Progenitor cell of endocrine pancreas (in vitro differentiated cells): Measurements from ENCODE around the gene FBXO45. TPM values are rescaled to one million over a fixed set of nuclear protein-coding genes. Genes with fewer than 3 reads are reported as not detected.
A peak's percentile ranks its signal among the peaks of the same experiment; 100 is the strongest.
"Not testable (repeated sequence)": the region's sequence is repeated elsewhere in the genome, so short reads cannot be mapped to it uniquely, and the experiment has no call there.

Source experiments
- DNase-seq: peaks from one replicate; pipeline ENCODE4 v3.0.0; 2021; ENCODE audit warnings: low spot score; ENCODE audit not compliant: unreplicated experiment
- H3K27ac Mint-ChIP-seq: 2 replicates; pipeline ENCODE4 v1.8.0; 2021; ENCODE audit warnings: mild to moderate bottlenecking, moderate library complexity, mixed read lengths
- H3K27me3 Mint-ChIP-seq: 2 replicates; pipeline ENCODE4 v1.8.0; 2021; ENCODE audit warnings: mixed read lengths
- H3K36me3 Mint-ChIP-seq: 2 replicates; pipeline ENCODE4 v1.8.0; 2022; ENCODE audit warnings: mixed read lengths; ENCODE audit not compliant: insufficient read depth
- H3K4me1 Mint-ChIP-seq: 2 replicates; pipeline ENCODE4 v1.8.0; 2021; ENCODE audit warnings: low read depth, mixed read lengths
- H3K4me3 Mint-ChIP-seq: 2 replicates; pipeline ENCODE4 v1.8.0; 2021; ENCODE audit warnings: low read depth, mild to moderate bottlenecking, moderate library complexity, mixed read lengths
- H3K9me3 Mint-ChIP-seq: 2 replicates; pipeline ENCODE4 v1.8.0; 2021; ENCODE audit warnings: low read depth, mixed read lengths
- CTCF ChIP-seq: fragments of 200-600 bp; sonication (generic); IDR thresholded peaks from one replicate; pipeline ENCODE4 v1.5.0; 2021; ENCODE audit warnings: antibody characterized with exemption, mild to moderate bottlenecking; ENCODE audit not compliant: unreplicated experiment
- long read RNA-seq: library from polyadenylated mRNA; unstranded; transcript quantifications from one replicate; pipeline ENCODE4 v2.0.0, GENCODE V29; 2020
- total RNA-seq: library from RNA; stranded (reverse); gene quantifications from 2 replicates; pipeline ENCODE4 v1.2.1, GENCODE V29; 2021

FBXO45 gene, protein sequence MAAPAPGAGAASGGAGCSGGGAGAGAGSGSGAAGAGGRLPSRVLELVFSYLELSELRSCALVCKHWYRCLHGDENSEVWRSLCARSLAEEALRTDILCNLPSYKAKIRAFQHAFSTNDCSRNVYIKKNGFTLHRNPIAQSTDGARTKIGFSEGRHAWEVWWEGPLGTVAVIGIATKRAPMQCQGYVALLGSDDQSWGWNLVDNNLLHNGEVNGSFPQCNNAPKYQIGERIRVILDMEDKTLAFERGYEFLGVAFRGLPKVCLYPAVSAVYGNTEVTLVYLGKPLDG
- total RNA-seq = 13.0 and 13.1 TPM in 2 replicates
- long read RNA-seq = 0 reads

DNA sequence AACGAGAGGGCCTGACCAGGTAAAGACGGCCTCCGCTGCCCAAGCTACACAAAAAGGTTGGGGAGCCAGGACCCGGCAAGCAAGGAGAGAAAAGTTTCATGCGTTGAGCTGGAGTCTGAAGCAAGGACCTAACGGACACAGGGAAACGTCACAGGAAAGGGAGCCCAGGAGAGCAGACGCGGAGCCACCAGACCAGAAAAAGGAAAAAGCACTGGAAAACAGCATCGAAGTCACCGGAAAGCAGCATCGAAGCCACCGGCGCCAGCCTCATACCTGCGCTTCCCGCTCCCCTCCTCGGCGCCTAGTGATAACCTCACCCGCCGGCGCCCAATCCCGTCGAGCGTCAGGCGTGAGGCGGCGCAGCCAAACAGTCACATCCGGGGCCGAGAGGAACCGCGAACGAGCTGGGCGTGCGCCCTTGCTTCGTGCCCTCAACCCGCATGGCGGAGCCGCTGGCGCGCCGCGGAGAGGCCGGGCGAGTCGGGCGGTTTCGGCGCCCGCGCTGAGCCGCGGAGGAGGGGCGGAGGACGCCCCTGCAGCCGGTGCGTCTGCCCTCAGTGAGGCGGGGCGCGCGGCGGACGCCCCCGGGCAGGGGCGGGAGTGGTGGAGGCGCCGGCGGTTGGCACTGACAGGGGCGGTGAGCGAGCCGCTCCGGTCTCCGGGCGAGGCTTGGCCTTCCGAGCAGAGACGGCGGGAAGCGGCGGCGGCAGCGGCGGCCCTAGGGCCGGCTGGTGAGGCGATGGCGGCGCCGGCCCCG lies at the start of gene FBXO45, which contains the start of gene WDR53:
TSS of gene FBXO45 (plus strand) at position 415 of the 757 bp plus-strand sequence. CDS start at position 740, 325 bp downstream.
TSS of gene WDR53 (minus strand) at position 309 of the 757 bp plus-strand sequence. CDS start 7,079 bp downstream, outside the sequence.
- peak; percentile 90 for DNase-seq
- Mint-ChIP-seq H3K9me3 (no peaks in the 10 kb centered on the region), H3K27ac (peak within 1 kb of the TSS; percentile 99), H3K27me3 (no peaks in the 10 kb centered on the region), H3K4me3 (peak within 1 kb of the TSS; percentile 100), H3K4me1 (peaks cover 16% of the 10 kb centered on the region), H3K36me3 (no peaks in the 10 kb centered on the region)
- TF ChIP-seq CTCF = no peak

DNA sequence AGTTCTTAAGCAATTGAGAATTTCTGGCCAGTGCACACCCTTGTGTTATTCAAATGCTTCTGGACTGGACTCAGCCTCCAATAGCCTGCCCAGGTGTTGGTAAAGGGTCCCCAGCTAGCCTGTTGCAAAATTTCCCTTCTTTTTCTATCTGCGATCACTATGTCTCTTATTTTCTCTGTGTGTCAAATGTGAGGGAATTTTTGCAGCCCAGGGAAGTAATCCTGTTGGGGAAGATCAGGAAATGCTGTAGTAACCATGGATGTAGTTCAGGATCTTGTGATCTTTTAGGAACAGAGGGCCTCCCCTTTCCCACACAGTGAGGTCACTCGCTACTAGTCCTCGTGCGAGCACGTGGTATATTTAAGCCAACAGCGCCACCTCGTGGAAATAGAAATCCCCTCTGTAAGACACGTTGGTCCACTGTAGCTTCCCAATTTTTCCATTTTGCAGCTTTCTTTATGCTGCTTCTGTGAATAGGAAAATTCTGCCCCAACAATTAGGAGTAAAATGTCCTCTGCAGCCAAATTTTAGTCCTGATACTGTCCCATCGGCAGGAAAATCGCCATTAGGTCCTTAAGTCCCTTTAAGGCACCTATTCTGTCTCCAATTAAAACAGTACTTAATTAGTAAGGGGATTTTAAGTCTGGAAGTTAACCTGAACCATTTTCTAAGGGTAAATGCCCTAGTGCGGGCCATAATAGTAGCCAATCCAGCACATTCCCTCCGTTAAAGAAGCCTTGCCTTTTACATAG lies 49.3 kb upstream of the FBXO45 start:
- Mint-ChIP-seq H3K4me1 (no peaks in the 10 kb centered on the region), H3K27me3 (no peaks in the 10 kb centered on the region), H3K36me3 (peaks cover 3% of the 10 kb centered on the region), H3K9me3 (peaks cover 41% of the 10 kb centered on the region), H3K27ac (no peak overlapping the region), H3K4me3 (no peak overlapping the region)
- peak; percentile 13 for TF ChIP-seq CTCF
- no peak for DNase-seq

- Mint-ChIP-seq H3K27ac (no peak overlapping the region), H3K4me1 (no peaks in the 10 kb centered on the region), H3K4me3 (no peak overlapping the region), H3K9me3 (peaks cover 41% of the 10 kb centered on the region), H3K36me3 (peaks cover 3% of the 10 kb centered on the region), H3K27me3 (no peaks in the 10 kb centered on the region)
- DNase-seq = no peak
- TF ChIP-seq CTCF = no peak
These were observed 48.8 kb upstream of the FBXO45 start for GRCh38 chr3:196519718-196520082.

DNA sequence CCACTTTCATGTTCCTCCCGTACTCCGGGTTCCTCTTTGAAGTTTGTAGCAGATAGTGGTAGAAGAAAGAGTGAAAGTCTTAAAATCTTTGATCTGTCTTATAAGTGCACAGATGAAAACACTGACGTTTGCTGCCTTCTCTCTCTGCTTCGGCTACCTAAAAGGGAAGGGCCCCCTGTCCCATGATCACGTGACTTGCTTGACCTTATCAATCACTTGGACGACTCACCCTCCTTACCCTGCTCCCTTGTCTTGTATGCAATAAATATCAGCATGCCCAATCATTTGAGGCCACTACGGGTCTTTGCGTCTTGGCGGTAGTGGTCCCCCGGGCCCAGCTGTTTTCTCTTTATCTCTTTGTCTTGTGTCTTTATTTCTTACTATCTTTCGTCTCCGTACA lies 47.2 kb upstream of the FBXO45 start:
- not testable (repeated sequence) for H3K4me3 Mint-ChIP-seq, H3K36me3 Mint-ChIP-seq, DNase-seq, H3K27ac Mint-ChIP-seq, H3K27me3 Mint-ChIP-seq, H3K4me1 Mint-ChIP-seq
- peaks cover 38% of the 10 kb centered on the region for H3K9me3 Mint-ChIP-seq

DNA sequence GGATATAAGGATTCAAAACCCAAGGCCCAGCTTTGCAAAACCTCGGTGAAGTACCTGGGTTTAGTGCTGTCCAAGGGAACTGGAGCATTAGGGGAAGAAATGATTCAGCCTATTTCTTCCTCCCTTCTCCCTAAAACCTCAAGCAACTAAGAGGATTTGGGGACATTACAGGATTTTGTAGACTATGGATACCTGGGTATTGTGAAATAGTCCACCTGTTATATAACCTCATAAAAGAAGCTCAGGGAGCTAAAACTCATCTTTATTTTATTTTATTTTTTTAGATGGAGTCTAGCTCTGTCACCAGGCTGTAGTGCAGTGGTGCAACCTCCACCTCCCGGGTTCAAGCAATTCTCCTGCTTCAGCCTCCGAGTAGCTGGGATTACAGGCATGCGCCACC lies 44.6 kb upstream of the FBXO45 start:
- Mint-ChIP-seq H3K27ac (no peak overlapping the region), H3K27me3 (peaks cover 7% of the 10 kb centered on the region), H3K36me3 (peaks cover 3% of the 10 kb centered on the region), H3K4me3 (no peak overlapping the region), H3K4me1 (no peaks in the 10 kb centered on the region), H3K9me3 (peaks cover 34% of the 10 kb centered on the region)
- no peak for DNase-seq
- TF ChIP-seq CTCF = no peak
